HepG2 (cell line): ENCODE measurements around the gene SEC11A. TPM values are rescaled to one million over a fixed set of nuclear protein-coding genes. Genes with fewer than 3 reads are reported as not detected.

Experiments used
- ARHGAP35 ChIP-seq: sonication (generic); formaldehyde crosslinking; IDR thresholded peaks from 2 replicates; pipeline ENCODE4 v1.9.0; 2022; ENCODE audit warnings: mild to moderate bottlenecking, inconsistent platforms, moderate library complexity, missing genetic modification reagents, borderline replicate concordance
- ARID2 ChIP-seq: sonication (generic); formaldehyde crosslinking; IDR thresholded peaks from 2 replicates; pipeline ENCODE4 v1.8.1; 2022; ENCODE audit warnings: mild to moderate bottlenecking, missing genetic modification reagents, borderline replicate concordance
- CAMTA2 ChIP-seq: sonication (generic); formaldehyde crosslinking; IDR thresholded peaks from 2 replicates; pipeline ENCODE4 v1.4.0; 2020; ENCODE audit warnings: mild to moderate bottlenecking, missing genetic modification reagents, borderline replicate concordance
- KMT2A ChIP-seq: sonication (generic); formaldehyde crosslinking; IDR thresholded peaks from 2 replicates; pipeline ENCODE4 v1.4.0; 2020; ENCODE audit warnings: missing genetic modification reagents
- NFRKB ChIP-seq: fragments of 450-650 bp; IDR thresholded peaks from 2 replicates; pipeline ENCODE4 v1.6.1; 2017
- PRMT3 ChIP-seq: sonication (generic); formaldehyde crosslinking; IDR thresholded peaks from 2 replicates; pipeline ENCODE4 v1.8.1; 2022; ENCODE audit warnings: low read depth, mild to moderate bottlenecking, moderate library complexity, missing genetic modification reagents, borderline replicate concordance
- SKI ChIP-seq: fragments of 450-650 bp; IDR thresholded peaks from one replicate; pipeline ENCODE4 v1.6.1; 2018; ENCODE audit warnings: mild to moderate bottlenecking; ENCODE audit not compliant: partially characterized antibody
- TCF12 ChIP-seq, 2 experiments: fragments of 450-650 bp in 1 of 2; sonication (generic) in 1 of 2; formaldehyde crosslinking in 1 of 2; IDR thresholded peaks; 2 replicates each; pipeline versions ENCODE4 v1.6.1 to v1.8.0; 2017 to 2022; ENCODE audit warnings: antibody characterized with exemption in 1 of 2, mild to moderate bottlenecking in 1 of 2, missing genetic modification reagents in 1 of 2, moderate library complexity in 1 of 2
- TOPORS ChIP-seq: sonication (generic); formaldehyde crosslinking; IDR thresholded peaks from 2 replicates; pipeline ENCODE4 v1.8.0; 2023; ENCODE audit warnings: mild to moderate bottlenecking, missing genetic modification reagents
- ZNF343 ChIP-seq: sonication (generic); formaldehyde crosslinking; IDR thresholded peaks from 2 replicates; pipeline ENCODE4 v1.4.0; 2020; ENCODE audit warnings: mild to moderate bottlenecking, missing genetic modification reagents
- ZNF569 ChIP-seq: sonication (generic); formaldehyde crosslinking; IDR thresholded peaks from 2 replicates; pipeline ENCODE4 v1.5.0; 2020; ENCODE audit warnings: mild to moderate bottlenecking, missing genetic modification reagents, moderate library complexity, borderline replicate concordance
- ZNF670 ChIP-seq: sonication (generic); formaldehyde crosslinking; IDR thresholded peaks from 2 replicates; pipeline ENCODE4 v1.8.0; 2022; ENCODE audit warnings: mild to moderate bottlenecking, missing genetic modification reagents, borderline replicate concordance
- polyA plus RNA-seq, 8 experiments: library from polyadenylated mRNA; depleted of rRNA in 3 of 8; stranded (reverse) in 7 of 8; unstranded in 1 of 8; fragments of >200 nt; fragmentation: Illumina TruSeq in 4 of 8; extraction: Trizol in 4 of 8; gene quantifications; 2 replicates each; pipeline versions ENCODE4 v1.2.1 to v1.2.3, GENCODE V29; 2011 to 2016; ENCODE audit warnings: low read depth in 4 of 8, missing spikeins in 1 of 8, mixed read lengths in 1 of 8; ENCODE audit not compliant: insufficient read depth in 1 of 8
- total RNA-seq, 5 experiments: library from RNA; depleted of rRNA; stranded (reverse); fragments of >200 nt; fragmentation: Illumina TruSeq; extraction: Trizol; gene quantifications; 2 replicates each; pipeline ENCODE4 v1.2.3, GENCODE V29; 2016; ENCODE audit warnings: low read depth in 1 of 5
- TF ChIP-seq, protein P1 (sequence below): sonication (generic); formaldehyde crosslinking; IDR thresholded peaks from 2 replicates; pipeline ENCODE4 v1.4.0; 2020; ENCODE audit warnings: missing genetic modification reagents
- TF ChIP-seq, protein P2 (sequence below): sonication (generic); formaldehyde crosslinking; conservative IDR thresholded peaks from 2 replicates; pipeline ENCODE4 v1.8.0; 2022; ENCODE audit warnings: mild to moderate bottlenecking, moderate library complexity, missing genetic modification reagents
- TF ChIP-seq, protein P3 (sequence below): sonication (generic); formaldehyde crosslinking; IDR thresholded peaks from 2 replicates; pipeline ENCODE4 v1.4.0; 2020; ENCODE audit warnings: mild to moderate bottlenecking, missing genetic modification reagents
- TF ChIP-seq, protein P4 (sequence below): sonication (generic); formaldehyde crosslinking; IDR thresholded peaks from 2 replicates; pipeline ENCODE4 v1.5.1; 2020; ENCODE audit warnings: mild to moderate bottlenecking, missing genetic modification reagents, borderline replicate concordance

SEC11A gene
- total and polyA plus RNA-seq, 2 of the 13 experiments (the other 11 are each of a cell fraction or from before 2014, with no cell fraction given), result 141 to 230 TPM

DNA sequence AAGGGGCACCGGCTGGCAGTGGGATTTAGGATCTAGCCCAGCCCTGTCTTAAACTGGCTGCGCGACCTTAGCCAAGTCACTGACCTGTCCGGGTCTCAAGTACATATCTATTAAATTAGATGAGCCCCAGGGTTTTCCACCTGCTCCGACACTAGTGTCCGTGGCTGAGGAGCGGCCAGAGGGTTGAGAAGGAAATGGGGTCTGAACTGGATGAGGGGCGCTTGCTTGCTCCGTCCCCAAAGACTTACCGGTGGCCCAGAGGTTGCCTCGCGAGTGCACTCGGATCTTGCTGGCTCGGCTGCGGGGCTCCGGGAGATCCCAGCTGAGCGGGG is 58.2 kb downstream of the SEC11A start (continued):
- TF ChIP-seq, protein P1, sequence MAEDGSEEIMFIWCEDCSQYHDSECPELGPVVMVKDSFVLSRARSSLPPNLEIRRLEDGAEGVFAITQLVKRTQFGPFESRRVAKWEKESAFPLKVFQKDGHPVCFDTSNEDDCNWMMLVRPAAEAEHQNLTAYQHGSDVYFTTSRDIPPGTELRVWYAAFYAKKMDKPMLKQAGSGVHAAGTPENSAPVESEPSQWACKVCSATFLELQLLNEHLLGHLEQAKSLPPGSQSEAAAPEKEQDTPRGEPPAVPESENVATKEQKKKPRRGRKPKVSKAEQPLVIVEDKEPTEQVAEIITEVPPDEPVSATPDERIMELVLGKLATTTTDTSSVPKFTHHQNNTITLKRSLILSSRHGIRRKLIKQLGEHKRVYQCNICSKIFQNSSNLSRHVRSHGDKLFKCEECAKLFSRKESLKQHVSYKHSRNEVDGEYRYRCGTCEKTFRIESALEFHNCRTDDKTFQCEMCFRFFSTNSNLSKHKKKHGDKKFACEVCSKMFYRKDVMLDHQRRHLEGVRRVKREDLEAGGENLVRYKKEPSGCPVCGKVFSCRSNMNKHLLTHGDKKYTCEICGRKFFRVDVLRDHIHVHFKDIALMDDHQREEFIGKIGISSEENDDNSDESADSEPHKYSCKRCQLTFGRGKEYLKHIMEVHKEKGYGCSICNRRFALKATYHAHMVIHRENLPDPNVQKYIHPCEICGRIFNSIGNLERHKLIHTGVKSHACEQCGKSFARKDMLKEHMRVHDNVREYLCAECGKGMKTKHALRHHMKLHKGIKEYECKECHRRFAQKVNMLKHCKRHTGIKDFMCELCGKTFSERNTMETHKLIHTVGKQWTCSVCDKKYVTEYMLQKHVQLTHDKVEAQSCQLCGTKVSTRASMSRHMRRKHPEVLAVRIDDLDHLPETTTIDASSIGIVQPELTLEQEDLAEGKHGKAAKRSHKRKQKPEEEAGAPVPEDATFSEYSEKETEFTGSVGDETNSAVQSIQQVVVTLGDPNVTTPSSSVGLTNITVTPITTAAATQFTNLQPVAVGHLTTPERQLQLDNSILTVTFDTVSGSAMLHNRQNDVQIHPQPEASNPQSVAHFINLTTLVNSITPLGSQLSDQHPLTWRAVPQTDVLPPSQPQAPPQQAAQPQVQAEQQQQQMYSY, result no peak
- TF ChIP-seq ARID2 (no peak), TOPORS (CRISPR knock-in tag) (no peak), ZNF670 (CRISPR knock-in tag) (no peak), ZNF569 (CRISPR knock-in tag) (no peak), TCF12 (IDR thresholded peaks at IDR 0.05) (no peak), TCF12 (CRISPR knock-in tag; IDR thresholded peaks at IDR 0.05) (no peak), ARHGAP35 (peak; percentile 58; the same call in 1 of the 2 replicates), NFRKB (no peak), SKI (no peak), CAMTA2 (CRISPR knock-in tag) (no peak; the same call in 1 of the 2 replicates), KMT2A (CRISPR knock-in tag) (0 out of 2 replicates have a peak, but pooled peaks have one; percentile 17), PRMT3 (no peak), ZNF343 (CRISPR knock-in tag) (no peak)
- TF ChIP-seq, protein P2, sequence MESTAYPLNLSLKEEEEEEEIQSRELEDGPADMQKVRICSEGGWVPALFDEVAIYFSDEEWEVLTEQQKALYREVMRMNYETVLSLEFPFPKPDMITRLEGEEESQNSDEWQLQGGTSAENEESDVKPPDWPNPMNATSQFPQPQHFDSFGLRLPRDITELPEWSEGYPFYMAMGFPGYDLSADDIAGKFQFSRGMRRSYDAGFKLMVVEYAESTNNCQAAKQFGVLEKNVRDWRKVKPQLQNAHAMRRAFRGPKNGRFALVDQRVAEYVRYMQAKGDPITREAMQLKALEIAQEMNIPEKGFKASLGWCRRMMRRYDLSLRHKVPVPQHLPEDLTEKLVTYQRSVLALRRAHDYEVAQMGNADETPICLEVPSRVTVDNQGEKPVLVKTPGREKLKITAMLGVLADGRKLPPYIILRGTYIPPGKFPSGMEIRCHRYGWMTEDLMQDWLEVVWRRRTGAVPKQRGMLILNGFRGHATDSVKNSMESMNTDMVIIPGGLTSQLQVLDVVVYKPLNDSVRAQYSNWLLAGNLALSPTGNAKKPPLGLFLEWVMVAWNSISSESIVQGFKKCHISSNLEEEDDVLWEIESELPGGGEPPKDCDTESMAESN, result no peak
- TF ChIP-seq, protein P3, sequence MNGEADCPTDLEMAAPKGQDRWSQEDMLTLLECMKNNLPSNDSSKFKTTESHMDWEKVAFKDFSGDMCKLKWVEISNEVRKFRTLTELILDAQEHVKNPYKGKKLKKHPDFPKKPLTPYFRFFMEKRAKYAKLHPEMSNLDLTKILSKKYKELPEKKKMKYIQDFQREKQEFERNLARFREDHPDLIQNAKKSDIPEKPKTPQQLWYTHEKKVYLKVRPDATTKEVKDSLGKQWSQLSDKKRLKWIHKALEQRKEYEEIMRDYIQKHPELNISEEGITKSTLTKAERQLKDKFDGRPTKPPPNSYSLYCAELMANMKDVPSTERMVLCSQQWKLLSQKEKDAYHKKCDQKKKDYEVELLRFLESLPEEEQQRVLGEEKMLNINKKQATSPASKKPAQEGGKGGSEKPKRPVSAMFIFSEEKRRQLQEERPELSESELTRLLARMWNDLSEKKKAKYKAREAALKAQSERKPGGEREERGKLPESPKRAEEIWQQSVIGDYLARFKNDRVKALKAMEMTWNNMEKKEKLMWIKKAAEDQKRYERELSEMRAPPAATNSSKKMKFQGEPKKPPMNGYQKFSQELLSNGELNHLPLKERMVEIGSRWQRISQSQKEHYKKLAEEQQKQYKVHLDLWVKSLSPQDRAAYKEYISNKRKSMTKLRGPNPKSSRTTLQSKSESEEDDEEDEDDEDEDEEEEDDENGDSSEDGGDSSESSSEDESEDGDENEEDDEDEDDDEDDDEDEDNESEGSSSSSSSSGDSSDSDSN (CRISPR knock-in tag), result no peak
- TF ChIP-seq, protein P4, sequence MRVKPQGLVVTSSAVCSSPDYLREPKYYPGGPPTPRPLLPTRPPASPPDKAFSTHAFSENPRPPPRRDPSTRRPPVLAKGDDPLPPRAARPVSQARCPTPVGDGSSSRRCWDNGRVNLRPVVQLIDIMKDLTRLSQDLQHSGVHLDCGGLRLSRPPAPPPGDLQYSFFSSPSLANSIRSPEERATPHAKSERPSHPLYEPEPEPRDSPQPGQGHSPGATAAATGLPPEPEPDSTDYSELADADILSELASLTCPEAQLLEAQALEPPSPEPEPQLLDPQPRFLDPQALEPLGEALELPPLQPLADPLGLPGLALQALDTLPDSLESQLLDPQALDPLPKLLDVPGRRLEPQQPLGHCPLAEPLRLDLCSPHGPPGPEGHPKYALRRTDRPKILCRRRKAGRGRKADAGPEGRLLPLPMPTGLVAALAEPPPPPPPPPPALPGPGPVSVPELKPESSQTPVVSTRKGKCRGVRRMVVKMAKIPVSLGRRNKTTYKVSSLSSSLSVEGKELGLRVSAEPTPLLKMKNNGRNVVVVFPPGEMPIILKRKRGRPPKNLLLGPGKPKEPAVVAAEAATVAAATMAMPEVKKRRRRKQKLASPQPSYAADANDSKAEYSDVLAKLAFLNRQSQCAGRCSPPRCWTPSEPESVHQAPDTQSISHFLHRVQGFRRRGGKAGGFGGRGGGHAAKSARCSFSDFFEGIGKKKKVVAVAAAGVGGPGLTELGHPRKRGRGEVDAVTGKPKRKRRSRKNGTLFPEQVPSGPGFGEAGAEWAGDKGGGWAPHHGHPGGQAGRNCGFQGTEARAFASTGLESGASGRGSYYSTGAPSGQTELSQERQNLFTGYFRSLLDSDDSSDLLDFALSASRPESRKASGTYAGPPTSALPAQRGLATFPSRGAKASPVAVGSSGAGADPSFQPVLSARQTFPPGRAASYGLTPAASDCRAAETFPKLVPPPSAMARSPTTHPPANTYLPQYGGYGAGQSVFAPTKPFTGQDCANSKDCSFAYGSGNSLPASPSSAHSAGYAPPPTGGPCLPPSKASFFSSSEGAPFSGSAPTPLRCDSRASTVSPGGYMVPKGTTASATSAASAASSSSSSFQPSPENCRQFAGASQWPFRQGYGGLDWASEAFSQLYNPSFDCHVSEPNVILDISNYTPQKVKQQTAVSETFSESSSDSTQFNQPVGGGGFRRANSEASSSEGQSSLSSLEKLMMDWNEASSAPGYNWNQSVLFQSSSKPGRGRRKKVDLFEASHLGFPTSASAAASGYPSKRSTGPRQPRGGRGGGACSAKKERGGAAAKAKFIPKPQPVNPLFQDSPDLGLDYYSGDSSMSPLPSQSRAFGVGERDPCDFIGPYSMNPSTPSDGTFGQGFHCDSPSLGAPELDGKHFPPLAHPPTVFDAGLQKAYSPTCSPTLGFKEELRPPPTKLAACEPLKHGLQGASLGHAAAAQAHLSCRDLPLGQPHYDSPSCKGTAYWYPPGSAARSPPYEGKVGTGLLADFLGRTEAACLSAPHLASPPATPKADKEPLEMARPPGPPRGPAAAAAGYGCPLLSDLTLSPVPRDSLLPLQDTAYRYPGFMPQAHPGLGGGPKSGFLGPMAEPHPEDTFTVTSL (CRISPR knock-in tag), result no peak
